Activated CD8-positive, alpha-beta T cell treated with anti-CD3 and anti-CD28 coated beads for 36 hours (primary cell): ENCODE results near the gene FAM110D. TPM values are rescaled to one million over a fixed set of nuclear protein-coding genes. Genes with fewer than 3 reads are reported as not detected.

ENCODE experiments used
- ATAC-seq: fragments of 200-7000 bp; cut with Tn5 transposase; one replicate; pipeline ENCODE4 v1.10.0; 2021; ENCODE audit warnings: mild to moderate bottlenecking, moderate library complexity
- CTCF ChIA-PET: fragments of 350-600 bp; sonication (Branson Sonifier 250); formaldehyde crosslinking; loops from one replicate; lab custom pipeline; 2021; ENCODE audit warnings: antibody characterized with exemption; lab: Charles Lee
- POLR2A ChIA-PET: fragments of 350-600 bp; sonication (Branson Sonifier 250); formaldehyde crosslinking; loops from one replicate; lab custom pipeline; 2021; ENCODE audit warnings: antibody characterized with exemption; lab: Charles Lee
- DNase-seq: peaks from one replicate; pipeline ENCODE4 v3.0.0-alpha.2; 2020
- H3K27ac Mint-ChIP-seq: one replicate; pipeline ENCODE4 v1.8.0; 2021; ENCODE audit warnings: mild to moderate bottlenecking, mixed read lengths
- H3K27me3 Mint-ChIP-seq: one replicate; pipeline ENCODE4 v1.8.0; 2021; ENCODE audit warnings: mixed read lengths
- H3K36me3 Mint-ChIP-seq: one replicate; pipeline ENCODE4 v1.8.0; 2021; ENCODE audit warnings: low read depth, mixed read lengths
- H3K4me1 Mint-ChIP-seq: one replicate; pipeline ENCODE4 v1.8.0; 2021; ENCODE audit warnings: low read depth, mixed read lengths
- H3K4me3 Mint-ChIP-seq: one replicate; pipeline ENCODE4 v1.8.0; 2021; ENCODE audit warnings: mild to moderate bottlenecking, moderate library complexity, mixed read lengths
- H3K9me3 Mint-ChIP-seq: one replicate; pipeline ENCODE4 v1.8.0; 2021; ENCODE audit warnings: mixed read lengths
- intact Hi-C: fragments of 100-400 bp; cut with micrococcal nuclease; formaldehyde crosslinking; loops from one replicate; pipeline ENCODE4 v1.10.0; 2022
- total RNA-seq, 2 experiments: library from RNA; stranded (reverse); gene quantifications; one replicate each; pipeline ENCODE4 v1.2.3, GENCODE V29; 2021
- TF ChIP-seq, protein P1 (sequence below): fragments of 200-600 bp; IDR thresholded peaks from one replicate; pipeline ENCODE4 v1.8.0; 2022; ENCODE audit warnings: antibody characterized with exemption, mild to moderate bottlenecking

FAM110D gene
- total RNA-seq, 2 experiments from 2014 or later: not detected

DNA sequence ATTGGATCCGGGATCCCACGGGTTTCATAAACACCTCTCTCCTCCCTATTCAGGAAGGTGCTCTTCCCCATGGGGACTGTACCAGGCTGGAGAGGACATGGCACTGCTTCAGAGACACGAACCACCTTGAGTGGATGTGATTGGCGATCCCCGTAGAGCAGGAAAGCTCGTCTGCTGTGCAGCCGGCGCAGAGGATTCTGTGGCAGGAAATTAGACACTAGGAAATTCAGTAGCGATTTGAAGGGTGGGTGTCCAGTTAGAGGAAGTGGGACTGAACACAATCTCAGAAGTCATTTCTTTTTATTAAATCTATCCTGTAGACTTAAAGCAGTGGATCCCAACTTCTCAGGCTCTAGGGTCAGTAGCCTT, 46.5 kb upstream of the FAM110D start:
- intact Hi-C loops: no loop called here
- Mint-ChIP-seq H3K27me3 (no peaks in the 10 kb centered on the region), H3K9me3 (no peaks in the 10 kb centered on the region), H3K36me3 (peaks cover 16% of the 10 kb centered on the region), H3K27ac (peak overlapping the region; percentile 87), H3K4me3 (peak overlapping the region; percentile 96), H3K4me1 (peaks cover 22% of the 10 kb centered on the region)
- ChIA-PET POLR2A (interaction anchor here (1.0 to 3.3 kb wide), 3 partner anchors 11 to 27 kb away, joined by 3 to 23 read pairs (median 11); no protein-coding TSS in a partner anchor), CTCF (interaction anchor here (0.6 to 3.8 kb wide), 7 partner anchors 10 to 258 kb away, joined by 3 to 24 read pairs (median 3); partner anchors contain the start of gene ZNF593)
- TF ChIP-seq, protein P1, sequence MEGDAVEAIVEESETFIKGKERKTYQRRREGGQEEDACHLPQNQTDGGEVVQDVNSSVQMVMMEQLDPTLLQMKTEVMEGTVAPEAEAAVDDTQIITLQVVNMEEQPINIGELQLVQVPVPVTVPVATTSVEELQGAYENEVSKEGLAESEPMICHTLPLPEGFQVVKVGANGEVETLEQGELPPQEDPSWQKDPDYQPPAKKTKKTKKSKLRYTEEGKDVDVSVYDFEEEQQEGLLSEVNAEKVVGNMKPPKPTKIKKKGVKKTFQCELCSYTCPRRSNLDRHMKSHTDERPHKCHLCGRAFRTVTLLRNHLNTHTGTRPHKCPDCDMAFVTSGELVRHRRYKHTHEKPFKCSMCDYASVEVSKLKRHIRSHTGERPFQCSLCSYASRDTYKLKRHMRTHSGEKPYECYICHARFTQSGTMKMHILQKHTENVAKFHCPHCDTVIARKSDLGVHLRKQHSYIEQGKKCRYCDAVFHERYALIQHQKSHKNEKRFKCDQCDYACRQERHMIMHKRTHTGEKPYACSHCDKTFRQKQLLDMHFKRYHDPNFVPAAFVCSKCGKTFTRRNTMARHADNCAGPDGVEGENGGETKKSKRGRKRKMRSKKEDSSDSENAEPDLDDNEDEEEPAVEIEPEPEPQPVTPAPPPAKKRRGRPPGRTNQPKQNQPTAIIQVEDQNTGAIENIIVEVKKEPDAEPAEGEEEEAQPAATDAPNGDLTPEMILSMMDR: no peak
- peak; percentile 35 for DNase-seq
- no peak for ATAC-seq

DNA sequence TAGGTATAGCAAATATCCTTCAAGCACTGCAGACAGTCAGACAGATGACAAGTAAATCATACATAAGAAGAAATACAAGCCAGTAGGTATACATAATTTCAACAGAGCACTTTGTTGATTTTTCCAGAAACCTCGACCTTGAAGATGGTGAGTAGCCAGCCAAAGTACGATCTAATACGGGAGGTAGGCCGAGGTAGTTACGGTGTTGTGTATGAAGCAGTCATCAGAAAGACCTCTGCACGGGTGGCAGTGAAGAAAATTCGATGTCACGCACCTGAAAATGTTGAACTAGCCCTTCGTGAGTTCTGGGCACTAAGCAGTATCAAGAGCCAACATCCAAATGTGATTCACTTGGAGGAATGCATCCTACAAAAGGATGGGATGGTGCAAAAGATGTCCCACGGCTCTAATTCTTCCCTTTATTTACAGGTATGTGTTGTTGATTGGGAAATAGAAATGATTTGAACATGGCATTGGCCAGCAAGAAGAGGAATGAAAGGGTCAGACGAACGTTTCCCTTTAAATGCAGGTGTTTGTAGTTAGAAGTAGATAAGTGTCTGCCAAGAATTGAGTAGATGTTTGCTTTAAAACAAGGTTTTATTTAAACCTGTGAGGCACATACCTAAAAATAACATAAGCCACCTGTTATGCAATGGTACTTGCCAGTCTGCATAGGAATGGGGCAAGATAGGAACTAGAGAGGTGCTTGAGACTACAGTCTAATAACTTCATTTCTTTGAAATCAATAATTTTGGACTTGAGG, 44.5 kb upstream of the FAM110D start:
- ATAC-seq: no peak
- Mint-ChIP-seq H3K4me1 (peaks cover 31% of the 10 kb centered on the region), H3K4me3 (no peak overlapping the region), H3K36me3 (peaks cover 29% of the 10 kb centered on the region), H3K27ac (no peak overlapping the region), H3K27me3 (no peaks in the 10 kb centered on the region), H3K9me3 (no peaks in the 10 kb centered on the region)
- CTCF ChIA-PET: interaction anchor here (1.1 to 3.8 kb wide), 2 partner anchors 30 kb away, joined by 3 to 24 read pairs; no protein-coding TSS in a partner anchor
- POLR2A ChIA-PET: interaction anchor here (0.6 to 1.7 kb wide), 3 partner anchors 9 to 207 kb away, joined by 3 to 4 read pairs (median 3); no protein-coding TSS in a partner anchor
- TF ChIP-seq, protein P1: no peak
- intact Hi-C loops: no loop called here
- DNase-seq: no peak

DNA sequence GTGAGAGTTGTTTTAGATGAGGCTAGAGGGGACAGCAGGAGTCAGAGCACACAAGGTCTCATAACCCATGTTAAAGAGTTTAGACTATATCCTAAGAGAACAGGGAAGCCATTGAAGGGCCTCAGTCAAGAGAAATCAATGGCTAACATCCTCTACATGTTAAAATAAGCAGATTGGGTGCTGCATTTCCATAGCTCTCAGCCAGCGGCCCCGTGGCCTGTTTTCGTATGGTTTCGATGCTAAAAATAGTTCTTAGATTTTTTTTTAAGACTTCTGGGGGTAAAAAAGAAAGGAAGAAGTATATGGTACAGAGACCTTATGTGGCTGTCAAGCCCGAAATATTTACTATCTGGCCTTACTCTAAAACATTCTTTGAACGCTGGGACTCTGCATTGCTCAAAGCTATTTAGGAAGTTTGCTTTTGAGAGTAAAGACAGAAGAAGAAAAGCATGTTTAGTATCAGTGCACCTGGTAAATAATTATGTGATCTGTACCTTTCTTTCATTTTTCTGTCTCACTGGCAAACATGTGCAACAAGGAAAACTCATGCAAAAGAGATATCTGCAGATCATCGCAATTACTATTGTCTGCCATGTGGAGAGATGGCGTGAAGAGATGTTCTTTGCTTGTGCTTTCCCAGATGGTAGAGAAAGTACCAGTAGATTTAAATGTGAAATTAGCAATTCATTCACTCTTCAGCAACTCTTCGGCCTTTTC, 38.8 kb upstream of the FAM110D start:
- Mint-ChIP-seq H3K27me3 (no peaks in the 10 kb centered on the region), H3K27ac (peak overlapping the region; percentile 85), H3K36me3 (peaks cover 42% of the 10 kb centered on the region), H3K4me3 (peak overlapping the region; percentile 31), H3K4me1 (peaks cover 41% of the 10 kb centered on the region), H3K9me3 (no peaks in the 10 kb centered on the region)
- CTCF ChIA-PET: interaction anchor here (0.8 to 13.9 kb wide), 4 partner anchors 9 to 114 kb away, joined by 3 to 164 read pairs (median 4); partner anchors contain the start of gene CEP85
- peak; percentile 23 for DNase-seq
- TF ChIP-seq, protein P1: no peak
- POLR2A ChIA-PET: interaction anchor here (0.7 kb wide), 1 partner anchor 9 kb away, joined by 3 read pairs; the partner anchor contains the start of gene PDIK1L
- ATAC-seq: peak; percentile 34
- intact Hi-C loops: no loop called here

DNA sequence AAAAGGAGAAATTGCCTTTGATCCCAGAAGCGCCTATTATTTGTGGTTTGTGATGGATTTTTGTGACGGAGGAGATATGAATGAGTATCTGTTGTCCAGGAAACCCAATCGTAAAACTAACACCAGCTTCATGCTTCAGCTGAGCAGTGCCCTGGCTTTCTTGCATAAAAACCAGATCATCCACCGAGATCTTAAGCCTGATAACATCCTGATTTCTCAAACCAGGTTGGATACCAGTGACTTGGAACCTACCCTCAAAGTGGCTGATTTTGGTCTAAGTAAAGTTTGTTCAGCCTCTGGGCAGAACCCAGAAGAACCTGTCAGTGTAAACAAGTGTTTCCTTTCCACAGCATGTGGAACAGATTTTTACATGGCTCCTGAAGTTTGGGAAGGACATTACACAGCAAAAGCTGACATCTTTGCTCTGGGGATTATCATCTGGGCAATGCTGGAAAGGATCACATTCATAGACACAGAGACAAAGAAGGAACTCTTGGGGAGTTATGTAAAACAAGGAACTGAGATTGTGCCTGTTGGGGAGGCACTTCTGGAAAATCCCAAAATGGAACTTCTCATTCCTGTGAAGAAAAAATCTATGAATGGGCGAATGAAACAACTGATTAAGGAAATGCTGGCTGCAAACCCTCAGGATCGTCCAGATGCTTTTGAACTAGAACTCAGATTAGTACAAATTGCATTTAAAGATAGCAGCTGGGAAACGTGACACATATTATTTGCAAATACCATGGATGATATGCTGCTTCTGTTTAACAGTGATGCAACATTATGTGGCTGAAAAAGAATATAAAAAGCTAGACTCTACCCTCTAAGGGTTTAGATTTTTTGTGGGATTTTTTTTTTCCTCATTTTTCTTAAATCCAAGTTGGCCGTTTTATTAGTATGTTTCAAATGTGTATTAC, 36.8 kb upstream of the FAM110D start:
- peaks cover 50% of the 10 kb centered on the region for H3K4me1 Mint-ChIP-seq
- no peaks in the 10 kb centered on the region for H3K9me3 Mint-ChIP-seq
- ChIA-PET POLR2A (interaction anchor here (1.3 to 1.7 kb wide), 2 partner anchors 8 to 23 kb away, joined by 3 to 4 read pairs; no protein-coding TSS in a partner anchor), CTCF (interaction anchor here (0.8 to 13.9 kb wide), 12 partner anchors 8 to 242 kb away, joined by 3 to 164 read pairs (median 6); partner anchors contain the start of genes CEP85, PDIK1L and ZNF593)
- no peaks in the 10 kb centered on the region for H3K27me3 Mint-ChIP-seq
- peaks cover 39% of the 10 kb centered on the region for H3K36me3 Mint-ChIP-seq
- intact Hi-C loops: no loop called here
- DNase-seq (no peak), ATAC-seq (no peak)
- no peak overlapping the region for H3K4me3 Mint-ChIP-seq
- no peak overlapping the region for H3K27ac Mint-ChIP-seq
- TF ChIP-seq, protein P1: no peak
